ENCODE measurements around the gene MAML1. TPM values are rescaled to one million over a fixed set of nuclear protein-coding genes. Genes with fewer than 3 reads are reported as not detected.

MAML1 gene
- total RNA-seq, 1 donor from 2014 or later, result 54.8 TPM

DNA sequence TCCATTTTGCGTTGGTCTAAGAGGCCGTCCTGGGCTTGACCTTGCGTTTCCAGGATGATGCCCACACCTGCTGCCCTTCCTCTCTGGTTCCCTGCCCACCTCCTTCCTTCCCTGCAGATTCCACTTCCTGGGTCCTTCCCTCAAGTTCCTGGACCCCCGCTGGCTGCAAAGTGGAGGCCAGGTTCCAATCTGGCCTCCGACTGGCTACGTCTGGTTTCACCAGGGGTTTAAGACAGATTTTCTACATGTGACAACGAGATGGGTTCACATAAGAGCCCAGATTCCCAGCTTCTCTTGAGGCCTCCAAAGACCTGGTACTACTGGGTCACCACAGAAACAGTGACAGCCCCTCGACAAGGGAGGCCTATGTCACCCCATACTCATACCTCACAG lies 71.9 kb downstream of the MAML1 start:
- H3K4me1 Mint-ChIP-seq (ENCODE audit: low read depth), result peaks cover 15% of the 10 kb centered on the region
- TF ChIP-seq, protein P1, sequence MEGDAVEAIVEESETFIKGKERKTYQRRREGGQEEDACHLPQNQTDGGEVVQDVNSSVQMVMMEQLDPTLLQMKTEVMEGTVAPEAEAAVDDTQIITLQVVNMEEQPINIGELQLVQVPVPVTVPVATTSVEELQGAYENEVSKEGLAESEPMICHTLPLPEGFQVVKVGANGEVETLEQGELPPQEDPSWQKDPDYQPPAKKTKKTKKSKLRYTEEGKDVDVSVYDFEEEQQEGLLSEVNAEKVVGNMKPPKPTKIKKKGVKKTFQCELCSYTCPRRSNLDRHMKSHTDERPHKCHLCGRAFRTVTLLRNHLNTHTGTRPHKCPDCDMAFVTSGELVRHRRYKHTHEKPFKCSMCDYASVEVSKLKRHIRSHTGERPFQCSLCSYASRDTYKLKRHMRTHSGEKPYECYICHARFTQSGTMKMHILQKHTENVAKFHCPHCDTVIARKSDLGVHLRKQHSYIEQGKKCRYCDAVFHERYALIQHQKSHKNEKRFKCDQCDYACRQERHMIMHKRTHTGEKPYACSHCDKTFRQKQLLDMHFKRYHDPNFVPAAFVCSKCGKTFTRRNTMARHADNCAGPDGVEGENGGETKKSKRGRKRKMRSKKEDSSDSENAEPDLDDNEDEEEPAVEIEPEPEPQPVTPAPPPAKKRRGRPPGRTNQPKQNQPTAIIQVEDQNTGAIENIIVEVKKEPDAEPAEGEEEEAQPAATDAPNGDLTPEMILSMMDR (IDR thresholded peaks at IDR 0.05; ENCODE audit: unreplicated experiment), result no peak
- no peak for DNase-seq (ENCODE audit: low spot score, unreplicated experiment)
- peaks cover 5% of the 10 kb centered on the region for H3K36me3 Mint-ChIP-seq (ENCODE audit: insufficient read depth)
- H3K4me3 Mint-ChIP-seq (ENCODE audit: low read depth), result peak overlapping the region; percentile 86
- H3K27ac Mint-ChIP-seq, result no peak overlapping the region
- no peaks in the 10 kb centered on the region for H3K9me3 Mint-ChIP-seq (ENCODE audit: low read depth)
- no peaks in the 10 kb centered on the region for H3K27me3 Mint-ChIP-seq

DNA sequence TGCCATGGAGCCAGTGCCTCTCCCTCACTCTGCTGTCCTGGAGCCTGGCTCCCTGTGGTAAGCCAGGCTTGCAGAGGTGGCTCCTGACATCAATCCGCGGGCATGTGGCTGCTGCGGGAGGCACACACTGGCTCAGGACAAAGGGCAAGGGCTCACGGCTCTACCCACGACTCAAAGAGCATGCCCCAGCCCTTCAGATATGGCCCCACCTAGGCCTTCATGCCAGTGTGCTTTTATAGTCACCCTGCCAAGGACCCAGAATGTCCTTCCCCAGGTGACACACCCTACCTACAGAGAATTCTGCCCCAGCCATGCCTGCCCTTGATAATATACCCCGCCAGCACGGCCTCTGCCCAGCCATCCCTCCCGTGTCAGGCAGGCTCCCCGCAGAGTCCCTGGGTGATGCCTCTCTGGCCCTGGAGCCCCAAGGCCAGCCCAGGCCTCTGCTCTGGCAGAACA lies 72.5 kb downstream of the MAML1 start:
- Mint-ChIP-seq H3K27ac (peak overlapping the region; percentile 84), H3K27me3 (no peaks in the 10 kb centered on the region), H3K9me3 (ENCODE audit: low read depth) (no peaks in the 10 kb centered on the region), H3K4me3 (ENCODE audit: low read depth) (peak overlapping the region; percentile 86), H3K36me3 (ENCODE audit: insufficient read depth) (peaks cover 5% of the 10 kb centered on the region), H3K4me1 (ENCODE audit: low read depth) (peaks cover 15% of the 10 kb centered on the region)
- no peak for DNase-seq (ENCODE audit: low spot score, unreplicated experiment)
- TF ChIP-seq, protein P1 (IDR thresholded peaks at IDR 0.05; ENCODE audit: unreplicated experiment), result no peak

DNA sequence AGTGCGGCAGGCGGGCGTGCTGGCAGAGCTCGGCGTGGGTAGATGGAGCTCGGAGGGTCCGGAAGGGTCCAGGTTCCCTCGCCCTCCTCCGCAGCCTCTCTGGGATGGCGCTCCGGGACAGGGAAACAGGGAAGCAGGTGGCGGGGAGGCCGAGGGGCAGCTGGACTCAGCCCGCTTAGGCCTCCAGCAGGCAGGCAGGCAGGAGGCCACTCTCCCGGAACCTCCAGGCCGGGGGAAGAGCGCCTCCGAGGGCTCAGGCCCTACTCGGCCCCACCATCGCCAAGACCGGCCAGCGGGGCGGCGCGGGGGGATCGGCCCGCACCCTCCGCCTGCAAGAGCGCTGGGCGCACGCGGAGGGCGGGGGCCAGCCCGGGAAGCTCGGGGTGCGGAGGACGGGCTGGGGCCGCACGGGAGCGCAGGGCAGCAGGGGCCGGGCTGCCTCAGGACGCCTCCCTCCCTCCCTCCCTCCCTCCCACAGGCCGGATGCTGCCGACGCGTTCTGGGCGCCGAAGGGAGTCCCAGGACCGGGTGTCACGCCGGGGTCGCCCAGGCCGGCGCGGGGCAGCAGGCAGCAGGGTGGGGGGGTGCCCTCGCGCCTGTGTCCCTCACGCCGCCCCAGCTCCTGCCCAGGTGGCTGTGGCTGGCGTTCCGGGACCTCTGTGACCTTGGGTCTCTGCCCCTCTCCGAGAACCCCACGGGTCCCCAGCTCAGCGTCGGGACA lies 73.1 kb downstream of the MAML1 start:
- no peak for DNase-seq (ENCODE audit: low spot score, unreplicated experiment)

DNA sequence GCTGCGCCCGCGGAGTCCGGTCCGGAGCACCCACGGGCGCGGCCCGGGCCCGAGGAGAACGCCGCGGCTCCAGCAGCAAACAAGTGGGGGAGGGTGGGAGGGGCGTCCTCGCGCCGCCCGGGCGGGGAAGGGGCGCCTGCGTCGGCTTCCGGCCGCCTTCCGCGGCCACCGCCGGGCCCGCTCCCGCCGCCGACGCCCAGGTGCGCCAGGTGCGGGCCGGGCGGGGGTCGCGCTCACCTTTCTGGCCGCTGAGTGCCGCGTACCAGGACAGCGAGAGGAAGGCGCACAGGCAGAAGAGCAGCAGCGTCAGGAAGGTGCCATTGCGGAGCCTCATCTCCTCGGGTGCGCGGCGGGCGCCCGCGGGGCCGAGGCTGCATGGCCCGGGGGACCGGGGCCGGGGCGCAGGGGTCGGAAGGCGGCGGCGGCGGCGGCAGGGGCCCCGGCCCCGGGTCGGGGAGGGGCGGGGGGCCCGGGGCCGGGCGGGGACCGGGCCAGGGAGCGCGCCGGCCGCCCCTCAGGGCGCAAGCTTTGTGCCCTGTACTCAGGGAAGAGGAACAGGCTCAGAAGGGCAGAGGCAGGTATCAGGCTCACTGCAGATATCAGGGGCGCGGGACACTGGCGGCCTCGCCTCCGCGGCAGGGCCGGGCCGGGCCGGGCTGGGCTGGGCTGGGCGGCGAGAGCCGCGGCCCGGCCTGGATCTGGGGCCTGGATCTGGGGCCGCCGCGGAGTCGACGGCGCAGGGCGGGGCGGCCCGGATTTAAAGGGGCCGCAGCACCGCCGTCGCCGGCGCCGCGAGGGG lies 73.8 kb downstream of the MAML1 start, which contains the start of gene MGAT4B:
Gene MGAT4B (minus strand): TSS at position 617 of the 799 bp plus-strand sequence. CDS start 283 bp downstream, at position 334.
- Mint-ChIP-seq H3K36me3 (ENCODE audit: insufficient read depth) (peaks cover 5% of the 10 kb centered on the region), H3K27ac (peak within 1 kb of the TSS; percentile 85), H3K27me3 (no peaks in the 10 kb centered on the region), H3K4me3 (ENCODE audit: low read depth) (peak within 1 kb of the TSS; percentile 75), H3K9me3 (ENCODE audit: low read depth) (no peaks in the 10 kb centered on the region), H3K4me1 (ENCODE audit: low read depth) (peaks cover 15% of the 10 kb centered on the region)
- TF ChIP-seq, protein P1 (IDR thresholded peaks at IDR 0.05; ENCODE audit: unreplicated experiment), result no peak
- DNase-seq (ENCODE audit: low spot score, unreplicated experiment), result peak; percentile 48

More for the DNA sequence above, 73.1 kb downstream of the MAML1 start:
- Mint-ChIP-seq H3K4me1 (ENCODE audit: low read depth) (peaks cover 15% of the 10 kb centered on the region), H3K9me3 (ENCODE audit: low read depth) (no peaks in the 10 kb centered on the region), H3K27ac (peak overlapping the region; percentile 84), H3K36me3 (ENCODE audit: insufficient read depth) (peaks cover 5% of the 10 kb centered on the region), H3K27me3 (no peaks in the 10 kb centered on the region), H3K4me3 (ENCODE audit: low read depth) (peak overlapping the region; percentile 86)
- TF ChIP-seq, protein P1 (IDR thresholded peaks at IDR 0.05; ENCODE audit: unreplicated experiment), result no peak

DNA sequence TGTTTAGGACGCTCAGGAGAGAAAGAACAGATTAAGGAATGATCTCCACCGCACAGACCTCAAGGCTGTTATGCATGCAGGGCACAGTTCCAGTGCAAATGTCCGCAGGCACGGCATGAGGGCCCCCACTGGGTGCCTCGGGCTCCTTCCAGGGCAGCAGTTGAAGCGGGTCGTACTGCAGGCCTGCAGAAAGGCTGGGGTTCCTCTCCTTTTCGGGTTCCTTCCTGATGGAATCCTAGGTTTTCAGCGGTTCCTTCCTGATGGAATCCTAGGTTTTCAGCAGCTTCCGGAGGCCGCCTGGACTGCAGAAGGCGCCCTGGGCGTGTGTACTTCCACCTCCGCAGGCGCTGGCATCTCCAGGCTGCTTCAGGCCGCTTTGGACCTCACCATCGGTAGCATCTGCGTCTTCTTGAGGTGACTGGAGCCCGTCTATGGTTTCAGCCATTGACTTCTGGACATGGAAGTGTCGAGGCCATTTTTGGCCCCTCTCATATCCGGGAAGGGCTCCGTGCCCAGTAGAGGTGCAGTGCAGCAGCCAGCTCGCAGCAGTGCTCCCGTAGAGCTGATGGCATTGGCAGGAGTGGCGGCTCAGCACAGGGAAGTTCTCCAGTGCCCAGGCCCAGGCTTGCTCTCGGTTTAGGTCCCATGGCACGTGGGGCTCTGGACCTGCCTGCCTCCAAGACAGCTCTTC lies 79.7 kb downstream of the MAML1 start:
- no peak for DNase-seq (ENCODE audit: low spot score, unreplicated experiment)
- Mint-ChIP-seq H3K27ac (no peak overlapping the region), H3K9me3 (ENCODE audit: low read depth) (no peaks in the 10 kb centered on the region), H3K4me1 (ENCODE audit: low read depth) (peaks cover 2% of the 10 kb centered on the region), H3K36me3 (ENCODE audit: insufficient read depth) (peaks cover 11% of the 10 kb centered on the region), H3K27me3 (peaks cover 2% of the 10 kb centered on the region), H3K4me3 (ENCODE audit: low read depth) (no peak overlapping the region)
- TF ChIP-seq, protein P1 (IDR thresholded peaks at IDR 0.05; ENCODE audit: unreplicated experiment), result no peak
